HG02884 (cell line): ENCODE measurements around the gene SUPT5H.

Experiments
- ATAC-seq: cut with Tn5 transposase; IDR thresholded peaks from one replicate; pipeline ENCODE4 v1.9.1; 2021; ENCODE audit warnings: mild to moderate bottlenecking, moderate library complexity; ENCODE audit not compliant: unreplicated experiment

SUPT5H gene

DNA sequence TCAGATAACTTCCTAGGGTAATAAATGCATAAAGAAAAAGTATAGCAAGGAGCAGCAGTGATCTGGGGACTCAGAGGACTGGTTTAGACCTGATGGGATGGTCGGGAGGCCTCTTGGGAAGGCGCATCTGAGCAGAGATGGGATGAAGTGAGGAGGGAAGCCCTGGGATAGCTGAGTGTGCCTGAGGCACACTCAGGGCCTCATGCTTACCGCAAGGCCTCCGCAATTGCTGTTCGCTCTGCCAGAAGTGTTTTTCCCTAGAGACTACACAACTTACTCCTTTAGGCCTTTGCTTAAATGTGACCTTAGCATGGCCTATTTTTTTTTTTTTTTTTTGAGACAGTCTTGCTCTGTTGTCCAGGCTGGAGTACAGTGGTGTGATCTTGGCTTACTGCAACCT lies 49.3 kb downstream of the SUPT5H start:
- ATAC-seq = no peak

DNA sequence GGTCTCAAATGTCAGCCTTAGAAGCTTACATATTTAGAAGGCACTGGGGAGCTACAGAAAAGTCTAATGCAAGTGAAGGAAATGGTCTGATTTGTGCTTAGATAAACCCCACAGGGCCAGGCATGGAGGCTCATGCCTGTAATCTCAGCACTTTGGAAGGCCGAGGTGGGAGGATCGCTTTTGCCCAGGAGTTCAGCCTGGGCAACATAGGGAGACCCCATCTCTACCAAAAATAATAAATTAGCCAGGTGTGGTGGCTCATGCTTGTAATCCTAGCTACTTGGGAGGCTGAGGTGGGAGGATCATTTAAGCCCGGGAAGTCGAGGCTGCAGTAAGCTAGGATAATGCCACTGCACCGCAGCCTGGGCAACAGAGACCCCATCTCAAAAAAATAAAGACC lies 50.7 kb downstream of the SUPT5H start:
- no peak for ATAC-seq

DNA sequence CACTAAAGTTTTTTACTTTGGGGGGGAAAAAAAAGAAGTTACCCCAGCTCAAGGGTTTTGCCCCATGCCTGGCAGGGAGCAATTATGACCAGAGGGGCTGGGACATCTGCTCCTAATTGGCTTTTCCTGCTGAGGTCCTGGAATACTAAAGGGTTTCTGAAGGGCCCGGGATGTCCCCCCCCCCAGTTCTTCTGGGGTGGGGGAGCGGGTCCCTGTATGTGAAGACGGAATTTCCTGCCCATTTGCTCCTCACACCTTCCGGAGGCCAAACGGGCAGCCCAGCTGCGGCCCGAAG lies 52.3 kb downstream of the SUPT5H start:
- ATAC-seq = no peak

DNA sequence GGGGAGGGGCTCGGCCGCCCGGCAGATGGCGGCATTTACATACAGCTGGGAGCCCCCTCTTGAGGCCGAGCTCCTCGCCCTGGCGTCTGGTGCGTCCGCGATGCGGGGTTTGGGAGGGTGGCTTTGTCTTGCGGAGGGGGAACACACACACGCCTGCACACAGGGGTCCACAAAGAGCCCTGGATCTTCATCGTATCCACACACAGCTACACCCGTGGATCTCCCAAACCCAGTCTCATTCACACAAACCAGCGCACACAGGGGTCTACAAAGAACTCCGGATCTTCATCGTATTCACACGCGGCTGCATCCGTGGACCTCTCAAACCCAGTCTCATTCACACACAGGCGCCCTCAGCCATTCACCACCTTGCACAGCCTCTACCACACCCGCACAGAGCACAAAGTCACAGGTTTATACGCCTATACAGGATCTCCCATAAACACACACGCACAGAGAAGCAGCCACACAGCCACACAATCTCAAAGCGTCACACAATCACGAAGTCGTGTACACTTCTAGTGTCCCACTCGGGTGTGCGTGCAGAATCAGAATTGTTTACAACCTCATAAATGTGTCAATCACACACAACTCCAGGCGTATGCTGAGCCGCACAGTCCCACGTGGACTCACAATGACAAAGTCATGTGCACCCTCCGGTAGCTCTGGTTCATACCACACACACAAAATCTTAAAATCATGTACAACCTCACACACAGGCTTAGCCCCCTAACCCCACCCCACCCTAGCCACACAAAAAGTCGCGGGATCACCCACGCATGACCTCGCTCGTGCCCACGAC lies 52.8 kb downstream of the SUPT5H start:
- no peak for ATAC-seq

DNA sequence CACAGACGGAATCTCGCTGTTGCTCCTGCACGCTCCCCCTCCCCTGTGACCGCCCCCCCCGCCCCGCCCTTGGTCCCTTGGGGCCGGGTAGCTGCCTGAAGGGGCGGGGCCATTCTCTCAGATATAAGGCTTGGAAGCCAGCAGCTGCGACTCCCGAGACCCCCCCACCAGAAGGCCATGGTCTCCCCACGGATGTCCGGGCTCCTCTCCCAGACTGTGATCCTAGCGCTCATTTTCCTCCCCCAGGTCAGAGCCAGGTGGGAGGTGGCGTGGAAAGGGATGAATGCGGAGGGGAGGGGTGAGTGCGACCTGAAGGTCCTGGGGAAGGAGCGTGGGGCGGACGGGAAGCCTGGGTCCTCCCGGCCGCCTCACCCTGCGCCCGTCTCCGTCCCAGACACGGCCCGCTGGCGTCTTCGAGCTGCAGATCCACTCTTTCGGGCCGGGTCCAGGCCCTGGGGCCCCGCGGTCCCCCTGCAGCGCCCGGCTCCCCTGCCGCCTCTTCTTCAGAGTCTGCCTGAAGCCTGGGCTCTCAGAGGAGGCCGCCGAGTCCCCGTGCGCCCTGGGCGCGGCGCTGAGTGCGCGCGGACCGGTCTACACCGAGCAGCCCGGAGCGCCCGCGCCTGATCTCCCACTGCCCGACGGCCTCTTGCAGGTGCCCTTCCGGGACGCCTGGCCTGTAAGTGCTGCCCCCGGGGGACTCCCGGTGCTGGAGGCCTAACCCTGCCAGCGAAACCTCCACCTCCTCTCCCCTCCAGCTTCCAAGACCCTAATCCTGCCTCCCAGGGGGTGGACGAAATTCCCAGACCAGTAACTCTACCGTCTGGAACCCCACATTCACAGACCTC lies 53.6 kb downstream of the SUPT5H start, which contains the start of gene DLL3:
DLL3 (plus strand) TSS at position 150 of the 845 bp plus-strand sequence; CDS start at position 178, 28 bp downstream.
- ATAC-seq = no peak

DNA sequence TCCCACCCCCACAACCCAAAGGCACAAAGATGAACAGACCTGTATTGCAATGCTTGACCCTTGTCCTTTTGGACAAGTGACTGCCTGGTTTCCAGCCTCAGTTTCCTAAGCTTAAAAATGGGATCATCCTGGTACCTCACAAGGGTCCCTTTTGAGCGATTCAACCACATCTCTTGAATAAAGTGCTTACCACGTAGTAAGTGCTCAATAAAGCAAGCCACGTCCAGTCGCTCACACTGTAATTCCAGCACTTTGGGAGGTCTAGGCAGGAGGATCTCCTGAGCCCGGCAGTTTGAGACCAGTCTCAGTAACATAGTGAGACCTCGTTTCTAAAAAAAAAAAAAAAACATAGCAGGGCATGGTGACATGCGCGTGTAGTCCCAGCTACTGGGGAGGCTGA lies 54.5 kb downstream of the SUPT5H start:
- ATAC-seq = no peak

DNA sequence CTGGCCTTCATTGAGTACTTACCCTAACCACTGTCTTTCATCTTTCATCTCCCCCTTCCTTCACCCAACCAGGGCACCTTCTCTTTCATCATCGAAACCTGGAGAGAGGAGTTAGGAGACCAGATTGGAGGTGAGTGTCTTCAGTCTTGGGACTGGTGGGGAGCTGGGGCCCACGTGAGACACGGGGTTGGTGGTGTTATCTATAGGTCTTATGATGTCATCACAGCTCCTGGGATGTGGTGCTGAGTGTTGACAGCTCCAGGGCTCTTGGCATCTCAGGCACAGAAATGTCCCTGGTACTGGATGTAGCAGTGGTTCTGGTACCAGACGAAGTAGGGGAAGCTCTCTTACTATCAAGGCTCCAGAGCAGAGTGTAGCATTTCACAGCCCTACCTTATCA lies 55.2 kb downstream of the SUPT5H start:
- ATAC-seq = no peak

DNA sequence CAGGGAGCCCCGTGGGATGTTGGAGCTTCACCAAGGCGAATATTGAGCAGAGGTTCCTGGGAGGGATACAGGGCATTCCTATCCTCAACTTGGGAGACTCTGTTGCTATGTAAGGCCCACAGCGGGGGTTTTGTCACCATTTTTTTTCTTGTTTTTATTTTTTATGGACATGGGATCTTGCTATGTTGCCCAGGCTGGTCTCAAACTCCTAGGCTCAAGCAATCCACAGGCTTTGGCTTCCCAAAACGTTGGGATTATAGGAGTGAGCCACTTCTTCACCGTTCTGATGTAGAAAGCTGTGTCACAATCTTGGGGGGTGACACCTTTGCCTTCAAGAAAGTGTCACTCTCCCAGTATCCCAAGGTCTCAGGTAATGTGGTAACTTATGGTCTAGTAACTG lies 56.0 kb downstream of the SUPT5H start:
- no peak for ATAC-seq

DNA sequence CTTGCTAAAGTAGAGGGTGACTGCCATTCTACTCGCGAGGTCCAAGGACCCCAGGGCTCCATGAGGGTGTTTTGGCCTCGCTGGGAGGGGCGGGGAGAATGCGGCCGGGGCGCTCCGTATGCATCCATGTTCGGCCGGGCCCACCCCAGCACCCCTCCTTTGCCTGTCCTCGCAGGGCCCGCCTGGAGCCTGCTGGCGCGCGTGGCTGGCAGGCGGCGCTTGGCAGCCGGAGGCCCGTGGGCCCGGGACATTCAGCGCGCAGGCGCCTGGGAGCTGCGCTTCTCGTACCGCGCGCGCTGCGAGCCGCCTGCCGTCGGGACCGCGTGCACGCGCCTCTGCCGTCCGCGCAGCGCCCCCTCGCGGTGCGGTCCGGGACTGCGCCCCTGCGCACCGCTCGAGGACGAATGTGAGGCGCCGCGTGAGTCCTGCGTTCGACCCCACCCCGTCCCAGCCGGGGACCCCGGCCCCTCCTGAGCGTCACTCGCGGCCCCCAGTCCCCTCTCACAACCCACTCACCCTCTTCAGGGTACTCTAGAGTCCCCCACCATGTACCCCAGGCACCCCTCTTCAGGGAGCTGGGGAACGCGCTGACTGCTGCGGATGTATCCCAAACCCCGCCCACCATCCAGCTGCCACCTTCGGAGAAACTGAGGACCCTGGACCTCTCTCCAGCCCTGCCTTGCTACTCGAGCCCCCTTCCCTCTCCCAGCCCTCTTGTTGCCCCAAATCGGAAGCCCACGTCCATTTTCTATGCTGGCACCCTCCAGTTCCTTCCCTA lies 57.4 kb downstream of the SUPT5H start:
- ATAC-seq = no peak

DNA sequence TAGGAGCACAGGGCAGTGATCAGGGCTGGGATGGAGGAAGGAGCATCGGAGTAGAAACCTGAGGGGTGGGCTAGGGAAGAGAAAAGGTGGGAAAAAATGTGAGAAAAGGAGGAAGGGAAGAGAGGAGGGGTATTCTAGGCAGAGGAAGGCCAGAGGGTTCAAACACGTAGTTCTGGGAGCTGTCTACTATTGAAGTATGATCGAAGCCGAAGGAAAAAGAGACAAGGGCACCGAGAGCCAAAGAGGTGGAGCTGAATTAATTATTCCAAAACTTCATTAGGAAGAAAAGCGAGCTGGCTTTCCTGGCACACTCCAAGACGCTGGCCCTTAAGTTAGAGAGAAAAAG lies 61.2 kb downstream of the SUPT5H start:
- no peak for ATAC-seq

DNA sequence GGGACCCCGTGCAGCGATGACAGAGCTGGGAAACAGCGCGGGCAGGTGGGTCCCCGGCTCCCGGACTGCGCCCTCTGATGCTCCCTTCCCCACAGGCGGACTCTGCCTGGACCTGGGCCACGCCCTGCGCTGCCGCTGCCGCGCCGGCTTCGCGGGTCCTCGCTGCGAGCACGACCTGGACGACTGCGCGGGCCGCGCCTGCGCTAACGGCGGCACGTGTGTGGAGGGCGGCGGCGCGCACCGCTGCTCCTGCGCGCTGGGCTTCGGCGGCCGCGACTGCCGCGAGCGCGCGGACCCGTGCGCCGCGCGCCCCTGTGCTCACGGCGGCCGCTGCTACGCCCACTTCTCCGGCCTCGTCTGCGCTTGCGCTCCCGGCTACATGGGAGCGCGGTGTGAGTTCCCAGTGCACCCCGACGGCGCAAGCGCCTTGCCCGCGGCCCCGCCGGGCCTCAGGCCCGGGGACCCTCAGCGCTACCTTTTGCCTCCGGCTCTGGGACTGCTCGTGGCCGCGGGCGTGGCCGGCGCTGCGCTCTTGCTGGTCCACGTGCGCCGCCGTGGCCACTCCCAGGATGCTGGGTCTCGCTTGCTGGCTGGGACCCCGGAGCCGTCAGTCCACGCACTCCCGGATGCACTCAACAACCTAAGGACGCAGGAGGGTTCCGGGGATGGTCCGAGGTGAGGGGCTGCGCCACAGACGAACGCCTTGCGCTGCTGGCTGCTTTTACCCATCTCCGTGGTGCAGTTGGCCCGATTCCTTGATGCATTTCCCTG lies 61.7 kb downstream of the SUPT5H start:
- ATAC-seq = no peak

DNA sequence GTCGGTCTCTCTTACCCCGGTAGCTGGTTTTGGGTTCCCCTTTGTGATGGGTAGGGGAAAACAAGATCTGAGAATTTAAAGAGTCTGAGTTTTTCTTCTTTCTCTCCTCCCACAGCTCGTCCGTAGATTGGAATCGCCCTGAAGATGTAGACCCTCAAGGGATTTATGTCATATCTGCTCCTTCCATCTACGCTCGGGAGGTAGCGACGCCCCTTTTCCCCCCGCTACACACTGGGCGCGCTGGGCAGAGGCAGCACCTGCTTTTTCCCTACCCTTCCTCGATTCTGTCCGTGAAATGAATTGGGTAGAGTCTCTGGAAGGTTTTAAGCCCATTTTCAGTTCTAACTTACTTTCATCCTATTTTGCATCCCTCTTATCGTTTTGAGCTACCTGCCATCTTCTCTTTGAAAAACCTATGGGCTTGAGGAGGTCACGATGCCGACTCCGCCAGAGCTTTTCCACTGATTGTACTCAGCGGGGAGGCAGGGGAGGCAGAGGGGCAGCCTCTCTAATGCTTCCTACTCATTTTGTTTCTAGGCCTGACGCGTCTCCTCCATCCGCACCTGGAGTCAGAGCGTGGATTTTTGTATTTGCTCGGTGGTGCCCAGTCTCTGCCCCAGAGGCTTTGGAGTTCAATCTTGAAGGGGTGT lies 62.5 kb downstream of the SUPT5H start:
- no peak for ATAC-seq

DNA sequence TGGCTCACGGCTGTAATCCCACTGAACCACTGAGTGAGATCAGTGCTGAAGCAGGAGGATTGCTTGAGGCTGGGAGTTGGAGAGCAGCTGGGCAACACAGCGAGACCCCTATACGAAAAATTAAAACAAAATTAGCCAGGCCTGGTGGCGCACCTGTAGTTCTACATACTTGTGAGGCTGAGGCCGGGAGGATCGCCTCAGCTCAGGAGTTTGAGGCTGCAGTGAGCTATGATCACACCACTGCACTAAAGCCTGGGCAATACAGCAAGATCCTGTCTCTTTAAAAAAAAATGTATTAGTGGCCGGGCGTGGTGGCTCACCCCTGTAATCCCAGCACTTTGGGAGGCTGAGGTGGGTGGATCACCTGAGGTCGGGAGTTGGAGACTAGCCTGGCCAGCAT lies 63.2 kb downstream of the SUPT5H start:
- ATAC-seq = no peak

DNA sequence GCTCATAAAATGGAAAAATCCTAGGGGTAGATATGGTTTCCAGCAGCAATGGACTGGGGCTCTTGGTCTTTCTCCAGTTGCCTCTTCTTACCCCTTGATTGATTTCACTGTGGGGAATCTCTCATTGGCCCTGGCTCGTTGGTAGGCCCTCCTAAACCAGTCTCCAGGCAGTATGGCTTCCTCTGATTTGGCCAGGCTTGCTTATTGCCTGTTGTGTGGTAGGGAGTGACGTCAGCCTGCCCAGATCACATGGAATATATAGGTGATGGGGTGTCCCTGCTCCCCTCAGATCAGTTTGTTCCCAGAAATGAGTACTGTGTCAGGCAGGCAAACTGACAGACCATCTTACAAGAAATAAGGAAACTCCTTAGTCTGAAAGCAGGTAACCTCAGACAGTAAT lies 63.9 kb downstream of the SUPT5H start:
- no peak for ATAC-seq

DNA sequence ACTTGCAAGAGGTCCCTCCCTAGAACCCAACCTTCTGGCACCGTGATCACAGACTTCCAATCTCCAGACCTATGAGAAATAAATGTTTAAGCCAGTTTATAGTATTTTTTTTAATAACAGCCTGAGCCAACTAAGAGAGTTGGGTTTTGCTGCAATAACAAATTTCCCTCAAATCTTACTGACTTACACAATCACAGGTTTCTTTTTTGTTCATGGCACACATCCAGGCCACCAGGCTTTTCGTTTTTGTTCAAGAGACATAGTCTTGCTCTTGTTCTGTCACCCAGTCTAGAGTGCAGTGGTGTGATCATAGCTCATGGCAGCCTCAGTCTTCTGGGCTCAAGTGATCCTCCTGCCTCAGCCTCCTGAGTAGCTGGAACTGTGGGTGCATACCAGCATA lies 67.6 kb downstream of the SUPT5H start:
- ATAC-seq = no peak

DNA sequence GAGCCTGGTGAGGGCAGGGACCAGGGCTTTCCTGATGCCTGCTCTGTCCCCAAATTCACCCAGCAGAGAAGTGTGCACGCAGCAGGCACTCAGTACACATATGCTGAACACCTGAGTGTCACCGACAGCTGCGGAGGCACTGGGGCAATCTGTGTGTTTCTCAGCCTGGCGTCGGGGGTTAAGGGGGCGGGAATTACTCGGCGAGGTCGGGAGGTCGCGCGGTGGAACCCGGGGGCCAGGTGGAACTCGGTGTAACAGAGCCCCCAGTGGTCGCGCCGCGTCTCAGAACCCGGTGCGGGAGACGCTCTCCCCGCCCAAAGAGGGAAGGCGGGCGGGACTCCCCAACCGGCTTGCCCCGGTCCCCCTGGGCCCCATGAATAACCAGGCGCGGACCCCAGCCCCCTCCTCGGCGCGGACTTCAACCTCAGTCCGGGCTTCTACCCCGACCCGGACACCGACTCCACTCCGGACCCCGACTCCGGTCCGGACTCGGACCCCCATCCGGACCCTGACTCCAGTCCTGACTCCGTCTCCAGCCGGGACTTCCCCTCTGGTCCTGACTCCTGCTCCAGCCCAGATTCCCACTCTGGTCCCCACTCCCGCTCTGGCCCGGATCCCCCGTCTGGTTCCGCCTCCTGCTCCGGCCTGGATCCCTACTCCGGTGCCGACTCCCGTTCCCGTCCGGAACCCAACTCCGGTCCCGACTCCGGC lies 69.6 kb downstream of the SUPT5H start, which contains the start of gene SELENOV:
SELENOV (plus strand) TSS at position 300 of the 711 bp plus-strand sequence; CDS start at position 374, 74 bp downstream.
- ATAC-seq = no peak

DNA sequence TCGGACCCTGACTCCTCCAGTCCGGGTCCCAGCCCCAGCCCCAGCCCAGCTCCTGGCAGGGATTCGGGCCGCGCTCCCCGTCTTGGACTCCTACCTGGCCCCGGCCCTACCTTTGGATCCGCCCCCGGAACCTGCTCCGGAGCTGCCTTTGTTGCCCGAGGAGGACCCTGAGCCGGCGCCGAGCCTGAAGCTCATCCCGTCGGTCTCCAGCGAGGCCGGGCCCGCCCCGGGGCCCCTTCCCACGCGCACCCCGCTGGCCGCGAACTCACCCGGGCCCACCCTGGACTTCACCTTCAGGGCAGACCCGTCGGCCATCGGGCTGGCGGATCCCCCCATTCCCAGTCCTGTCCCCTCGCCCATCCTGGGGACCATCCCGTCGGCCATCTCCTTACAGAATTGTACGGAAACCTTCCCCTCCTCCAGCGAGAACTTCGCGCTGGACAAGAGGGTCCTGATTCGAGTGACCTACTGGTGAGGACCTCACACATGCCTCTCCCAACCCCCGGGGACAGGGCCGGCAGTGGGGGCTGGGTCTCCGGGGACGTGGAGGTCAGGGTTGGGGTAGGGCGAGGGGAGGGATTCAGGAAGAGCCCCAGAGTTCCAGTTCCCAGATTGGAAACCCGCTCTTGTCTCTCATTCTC lies 70.3 kb downstream of the SUPT5H start:
- no peak for ATAC-seq

DNA sequence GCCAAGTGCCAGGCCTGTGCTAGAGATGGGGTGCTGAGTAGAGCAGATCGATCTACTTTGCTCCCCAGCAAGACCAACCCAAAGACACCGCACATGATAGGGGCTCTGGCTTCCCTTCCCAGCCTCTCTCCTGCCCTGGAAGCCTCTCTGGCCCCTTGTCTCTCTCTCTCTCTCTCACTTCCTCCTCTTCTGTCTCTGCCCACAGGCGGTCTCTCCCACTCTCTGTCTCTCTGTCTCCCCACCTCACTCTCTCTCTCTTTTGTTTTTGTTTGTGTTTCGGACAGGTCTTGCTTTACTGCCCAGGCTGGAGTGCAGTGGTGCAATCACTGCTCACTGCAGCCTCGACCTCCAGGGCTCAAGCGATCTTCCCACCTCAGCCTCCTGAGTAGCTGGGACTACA lies 70.9 kb downstream of the SUPT5H start:
- ATAC-seq = no peak

DNA sequence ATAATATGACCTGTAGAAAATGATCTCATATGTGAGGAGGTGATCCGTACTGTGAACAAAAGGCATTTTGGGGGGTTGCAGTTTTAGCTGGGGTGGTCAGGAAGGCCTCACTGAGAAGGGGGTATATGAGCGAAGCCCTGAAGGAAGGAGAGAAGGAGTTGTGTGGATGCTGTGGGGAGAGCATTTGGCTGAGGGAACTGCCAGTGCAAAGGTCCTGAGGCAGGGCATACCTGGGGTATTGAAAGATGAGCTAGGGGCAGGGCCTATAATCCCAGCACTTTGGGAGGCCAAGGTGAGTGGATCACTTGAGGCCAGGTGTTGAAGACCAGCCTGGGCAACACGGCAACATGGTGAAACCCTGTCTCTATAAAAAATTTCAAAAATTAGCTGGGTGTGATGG lies 72.0 kb downstream of the SUPT5H start:
- ATAC-seq = no peak
